Measurements from ENCODE around the gene CPT1A.

Gene CPT1A

GRCh38 chr11:68722143-68722542 is 119.6 kb downstream of the CPT1A start:
- Histone ChIP-seq H3K27ac (ENCODE audit: low read depth, low read length) (no peak overlapping the region), H3K36me3 (ENCODE audit: control insufficient read depth, insufficient read depth, low read length) (no peaks in the 10 kb centered on the region), H3K4me1 (ENCODE audit: control insufficient read depth, insufficient read depth, low read length) (no peaks in the 10 kb centered on the region), H3K4me3 (ENCODE audit: low read length) (no peak overlapping the region), H3K9ac (ENCODE audit: low read length) (no peak overlapping the region), H3K27me3 (ENCODE audit: control insufficient read depth, insufficient read depth, low read length) (no peaks in the 10 kb centered on the region)

GRCh38 chr11:68721075-68721474 is 120.6 kb downstream of the CPT1A start:
- Histone ChIP-seq H3K4me1 (ENCODE audit: control insufficient read depth, insufficient read depth, low read length) (no peaks in the 10 kb centered on the region), H3K36me3 (ENCODE audit: control insufficient read depth, insufficient read depth, low read length) (no peaks in the 10 kb centered on the region), H3K27me3 (ENCODE audit: control insufficient read depth, insufficient read depth, low read length) (no peaks in the 10 kb centered on the region), H3K9ac (ENCODE audit: low read length) (no peak overlapping the region), H3K27ac (ENCODE audit: low read depth, low read length) (no peak overlapping the region), H3K4me3 (ENCODE audit: low read length) (no peak overlapping the region)

- H3K4me3 ChIP-seq (ENCODE audit: low read length) = no peak overlapping the region
- no peak overlapping the region for H3K9ac ChIP-seq (ENCODE audit: low read length)
- no peaks in the 10 kb centered on the region for H3K4me1 ChIP-seq (ENCODE audit: control insufficient read depth, insufficient read depth, low read length)
- no peak overlapping the region for H3K27ac ChIP-seq (ENCODE audit: low read depth, low read length)
- peaks cover 2% of the 10 kb centered on the region for H3K36me3 ChIP-seq (ENCODE audit: control insufficient read depth, insufficient read depth, low read length)
- H3K27me3 ChIP-seq (ENCODE audit: control insufficient read depth, insufficient read depth, low read length) = no peaks in the 10 kb centered on the region
Measured at GRCh38 chr11:68715456-68716122, 126.1 kb downstream of the CPT1A start.

- H3K4me3 ChIP-seq (ENCODE audit: low read length) = no peak overlapping the region
- H3K27ac ChIP-seq (ENCODE audit: low read depth, low read length) = no peak overlapping the region
- H3K27me3 ChIP-seq (ENCODE audit: control insufficient read depth, insufficient read depth, low read length) = no peaks in the 10 kb centered on the region
- H3K36me3 ChIP-seq (ENCODE audit: control insufficient read depth, insufficient read depth, low read length) = peaks cover 2% of the 10 kb centered on the region
- no peak overlapping the region for H3K9ac ChIP-seq (ENCODE audit: low read length)
- no peaks in the 10 kb centered on the region for H3K4me1 ChIP-seq (ENCODE audit: control insufficient read depth, insufficient read depth, low read length)
Measured at GRCh38 chr11:68714060-68714856, 127.5 kb downstream of the CPT1A start.

- no peak overlapping the region for H3K9ac ChIP-seq (ENCODE audit: low read length)
- H3K36me3 ChIP-seq (ENCODE audit: control insufficient read depth, insufficient read depth, low read length) = peaks cover 2% of the 10 kb centered on the region
- H3K4me3 ChIP-seq (ENCODE audit: low read length) = no peak overlapping the region
- H3K27ac ChIP-seq (ENCODE audit: low read depth, low read length) = no peak overlapping the region
- no peaks in the 10 kb centered on the region for H3K4me1 ChIP-seq (ENCODE audit: control insufficient read depth, insufficient read depth, low read length)
- peaks cover 3% of the 10 kb centered on the region for H3K27me3 ChIP-seq (ENCODE audit: control insufficient read depth, insufficient read depth, low read length)
Measured at GRCh38 chr11:68711114-68711513, 130.6 kb downstream of the CPT1A start.

- peaks cover 2% of the 10 kb centered on the region for H3K36me3 ChIP-seq (ENCODE audit: control insufficient read depth, insufficient read depth, low read length)
Measured at GRCh38 chr11:68710409-68710808, 131.3 kb downstream of the CPT1A start.

GRCh38 chr11:68709062-68709461 is 132.7 kb downstream of the CPT1A start:
- H3K27me3 ChIP-seq (ENCODE audit: control insufficient read depth, insufficient read depth, low read length) = peaks cover 3% of the 10 kb centered on the region
- no peaks in the 10 kb centered on the region for H3K4me1 ChIP-seq (ENCODE audit: control insufficient read depth, insufficient read depth, low read length)
- H3K9ac ChIP-seq (ENCODE audit: low read length) = no peak overlapping the region
- no peak overlapping the region for H3K4me3 ChIP-seq (ENCODE audit: low read length)
- H3K36me3 ChIP-seq (ENCODE audit: control insufficient read depth, insufficient read depth, low read length) = peaks cover 2% of the 10 kb centered on the region
- H3K27ac ChIP-seq (ENCODE audit: low read depth, low read length) = no peak overlapping the region

More at GRCh38 chr11:68710409-68710808, 131.3 kb downstream of the CPT1A start:
- H3K9ac ChIP-seq (ENCODE audit: low read length) = no peak overlapping the region
- peaks cover 3% of the 10 kb centered on the region for H3K27me3 ChIP-seq (ENCODE audit: control insufficient read depth, insufficient read depth, low read length)
- H3K4me3 ChIP-seq (ENCODE audit: low read length) = no peak overlapping the region
- H3K4me1 ChIP-seq (ENCODE audit: control insufficient read depth, insufficient read depth, low read length) = no peaks in the 10 kb centered on the region
- no peak overlapping the region for H3K27ac ChIP-seq (ENCODE audit: low read depth, low read length)

- Histone ChIP-seq H3K4me1 (ENCODE audit: control insufficient read depth, insufficient read depth, low read length) (no peaks in the 10 kb centered on the region), H3K4me3 (ENCODE audit: low read length) (no peak overlapping the region), H3K9ac (ENCODE audit: low read length) (no peak overlapping the region), H3K27me3 (ENCODE audit: control insufficient read depth, insufficient read depth, low read length) (peaks cover 3% of the 10 kb centered on the region), H3K36me3 (ENCODE audit: control insufficient read depth, insufficient read depth, low read length) (peaks cover 2% of the 10 kb centered on the region), H3K27ac (ENCODE audit: low read depth, low read length) (no peak overlapping the region)
Measured at GRCh38 chr11:68707527-68707926, 134.2 kb downstream of the CPT1A start.

- H3K9ac ChIP-seq (ENCODE audit: low read length) = no peak overlapping the region
- no peaks in the 10 kb centered on the region for H3K4me1 ChIP-seq (ENCODE audit: control insufficient read depth, insufficient read depth, low read length)
- H3K27ac ChIP-seq (ENCODE audit: low read depth, low read length) = no peak overlapping the region
- H3K4me3 ChIP-seq (ENCODE audit: low read length) = no peak overlapping the region
- peaks cover 3% of the 10 kb centered on the region for H3K27me3 ChIP-seq (ENCODE audit: control insufficient read depth, insufficient read depth, low read length)
- no peaks in the 10 kb centered on the region for H3K36me3 ChIP-seq (ENCODE audit: control insufficient read depth, insufficient read depth, low read length)
Measured at GRCh38 chr11:68704887-68705286, 136.8 kb downstream of the CPT1A start.
